Suppressor macrophage (primary cell): ENCODE results near the gene UBE2I.
"Not testable (repeated sequence)": the region's sequence is repeated elsewhere in the genome, so short reads cannot be mapped to it uniquely, and the experiment has no call there.

Experiments used
- DNase-seq, 4 experiments: peaks; one replicate each; pipeline ENCODE4 v3.0.0-alpha.2; 2020 to 2022

Gene UBE2I

DNA sequence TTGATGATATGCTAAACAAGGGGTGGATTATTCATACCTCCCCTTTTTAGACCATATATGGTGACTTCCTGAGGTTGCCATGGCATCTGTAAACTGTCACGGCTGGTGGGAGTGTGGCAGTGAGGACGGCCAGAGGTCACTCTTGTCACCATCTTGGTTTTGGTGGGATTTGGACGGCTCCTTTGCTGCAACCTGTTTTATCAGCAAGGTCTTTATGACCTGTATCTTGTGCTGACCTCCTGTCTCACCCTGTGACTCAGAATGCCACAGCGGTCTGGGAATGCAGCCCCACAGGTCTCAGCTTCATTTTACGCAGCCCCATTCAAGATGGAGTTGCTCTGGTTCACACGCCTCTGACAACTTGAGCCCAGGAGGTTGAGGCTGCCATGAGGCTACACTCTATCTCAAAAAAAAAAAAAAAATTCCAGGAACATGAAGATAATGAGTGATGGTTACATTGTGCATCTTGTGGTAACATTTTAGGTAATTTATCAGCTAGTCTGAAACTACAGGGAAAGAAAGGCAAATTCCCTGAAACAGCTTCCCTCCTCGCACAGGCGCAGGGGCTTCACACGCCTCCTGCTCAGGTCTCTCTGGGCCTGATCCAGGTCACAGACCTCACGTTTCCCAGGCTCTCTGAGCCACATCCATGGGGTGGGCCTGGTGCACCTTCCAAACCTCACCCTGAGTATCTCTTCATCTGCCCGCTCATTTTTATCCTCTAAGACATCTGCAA, 15.3 kb upstream of the UBE2I start:
- DNase-seq = no peak

DNA sequence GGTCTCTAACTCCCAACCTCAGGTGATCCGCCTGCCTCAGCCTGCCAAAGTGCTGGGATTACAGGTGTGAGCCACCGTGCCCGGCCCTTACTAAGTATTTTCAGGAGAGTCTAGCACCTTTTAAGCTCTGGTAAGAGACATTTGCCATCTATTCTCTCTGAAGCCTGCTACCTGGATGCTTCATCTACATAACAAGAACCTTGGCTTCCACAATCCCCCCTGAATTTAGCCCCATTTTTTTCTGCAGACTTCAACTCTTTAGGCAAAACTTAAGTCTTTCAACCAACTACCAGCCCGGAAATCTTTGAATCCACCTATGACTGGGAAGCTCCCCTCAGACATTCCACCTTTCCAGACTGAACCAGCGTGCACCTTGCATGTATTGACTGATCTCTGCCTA, 14.0 kb upstream of the UBE2I start:
- DNase-seq = no peak

DNA sequence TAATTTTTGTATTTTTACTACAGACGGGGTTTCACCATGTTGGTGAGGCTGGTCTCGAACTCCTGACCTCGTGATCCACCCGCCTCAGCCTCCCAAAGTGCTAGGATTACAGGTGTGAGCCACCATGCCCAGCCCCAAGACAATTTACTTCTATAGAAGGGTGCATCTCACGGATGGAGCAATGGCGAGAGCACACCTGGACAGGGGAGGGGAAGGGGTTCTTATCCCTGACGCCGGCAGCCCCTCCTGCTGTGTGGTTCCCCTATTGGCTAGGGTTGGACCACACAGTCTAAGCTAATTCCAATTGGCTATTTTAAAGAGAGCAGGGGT, 12.8 kb upstream of the UBE2I start:
- not testable (repeated sequence) for DNase-seq

DNA sequence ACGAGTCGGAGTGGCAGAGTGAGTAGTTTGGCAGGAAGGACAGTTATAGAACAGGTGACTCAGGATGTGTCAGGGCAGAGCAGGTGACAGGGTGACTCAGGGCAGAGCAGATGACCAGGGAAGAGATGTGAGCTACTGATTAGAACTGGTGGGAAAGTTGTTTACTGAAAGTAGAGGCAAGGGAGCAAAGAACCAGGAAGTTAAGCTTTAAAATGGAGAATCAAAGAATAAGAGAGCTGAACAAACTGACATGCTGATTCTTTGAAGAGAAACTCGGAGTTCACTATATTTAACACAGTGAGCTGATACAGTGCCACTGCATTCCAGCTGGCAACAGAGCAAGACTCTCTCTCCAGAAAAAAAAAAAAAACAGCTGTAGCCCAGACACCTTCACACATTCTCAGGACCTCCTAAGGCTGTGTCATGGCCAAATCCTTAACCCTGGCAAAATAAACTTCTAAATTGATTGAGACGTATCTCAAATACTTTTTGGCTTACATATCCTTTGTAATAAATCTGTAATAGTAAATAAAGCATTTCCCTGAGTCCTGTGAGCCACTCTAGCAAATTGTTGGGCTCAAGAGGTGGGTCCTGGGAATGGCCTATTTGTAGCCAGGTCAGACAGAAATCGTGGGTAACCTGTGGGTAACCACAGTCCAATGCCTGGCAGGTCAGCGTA, 12.3 kb upstream of the UBE2I start:
- peak; percentile 26 to 65 (median 51) for DNase-seq

DNA sequence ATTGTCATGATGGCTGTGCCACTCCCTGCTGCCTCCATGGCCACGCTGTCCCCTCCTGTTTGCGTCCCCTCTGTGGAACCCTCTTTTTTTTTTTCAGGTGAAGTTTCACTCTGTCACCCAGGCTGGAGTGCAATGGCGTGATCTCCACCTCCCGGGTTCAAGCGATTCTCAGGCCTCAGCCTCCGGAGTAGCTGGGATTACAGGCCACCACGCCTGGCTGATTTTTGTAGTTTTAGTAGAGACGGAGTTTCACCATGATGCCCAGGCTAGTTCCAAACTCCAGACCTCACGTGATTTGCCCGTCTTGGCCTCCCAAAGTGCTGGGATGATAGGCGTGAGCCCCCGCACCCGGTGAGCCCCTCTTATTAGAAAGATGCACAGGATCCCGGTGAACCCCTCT, 11.0 kb upstream of the UBE2I start:
- DNase-seq = no peak

DNA sequence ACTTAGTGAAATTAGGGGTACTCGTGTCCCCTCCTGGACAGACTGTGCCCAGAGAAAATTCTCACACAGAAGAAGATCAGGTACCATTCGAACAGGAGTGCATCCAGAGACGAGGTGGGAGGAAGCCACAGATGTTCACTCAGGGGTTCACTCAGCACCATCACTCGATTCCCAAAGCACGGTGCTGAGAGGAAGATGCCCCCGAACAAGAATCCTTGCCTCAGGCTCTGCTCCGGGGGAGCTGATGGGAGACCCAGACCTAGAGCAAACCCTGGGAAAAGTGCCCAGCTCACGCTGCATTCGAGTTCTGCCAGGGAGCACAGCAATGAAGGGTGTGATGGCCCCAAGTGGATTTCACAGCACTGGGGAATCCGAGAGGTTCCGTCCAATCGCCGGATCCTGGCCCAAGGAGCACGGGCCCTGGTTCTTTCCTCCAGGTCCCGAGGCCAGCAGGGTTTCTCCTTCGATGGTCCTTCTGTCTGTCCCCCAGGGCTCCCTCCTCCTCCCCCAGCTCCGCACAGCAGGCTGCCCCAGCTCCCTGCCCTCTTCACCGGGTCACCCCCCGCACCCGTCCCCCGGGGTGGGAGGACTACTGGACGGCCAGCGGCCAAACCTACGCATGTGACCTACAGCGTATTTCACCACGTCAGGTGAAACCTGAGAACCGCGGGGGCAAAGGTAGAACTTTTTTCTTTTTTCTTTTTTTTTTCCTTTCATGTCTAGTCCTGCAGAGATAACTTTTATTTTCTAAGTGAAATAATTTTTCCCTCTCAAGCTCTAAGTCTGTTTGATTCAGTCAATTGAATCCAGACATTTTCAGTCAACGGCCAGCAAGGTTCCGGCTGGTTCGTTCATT, 10.2 kb upstream of the UBE2I start:
- DNase-seq = no peak

DNA sequence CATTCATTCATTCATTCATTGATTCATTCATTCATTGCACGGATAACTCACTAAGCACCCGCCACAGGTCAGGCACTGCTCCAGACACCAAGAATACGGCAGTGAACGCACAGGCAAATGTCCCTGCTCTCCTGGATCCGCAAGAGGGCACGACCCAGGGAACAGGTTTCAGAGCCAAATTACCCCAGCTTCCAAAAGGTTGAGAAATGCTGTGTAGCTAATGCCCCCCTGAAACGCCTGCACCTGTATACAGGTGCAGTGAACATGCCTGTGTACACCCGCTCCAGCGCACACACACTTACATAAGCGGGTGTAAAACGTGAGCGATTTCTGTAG, 9.6 kb upstream of the UBE2I start:
- no peak for DNase-seq

DNA sequence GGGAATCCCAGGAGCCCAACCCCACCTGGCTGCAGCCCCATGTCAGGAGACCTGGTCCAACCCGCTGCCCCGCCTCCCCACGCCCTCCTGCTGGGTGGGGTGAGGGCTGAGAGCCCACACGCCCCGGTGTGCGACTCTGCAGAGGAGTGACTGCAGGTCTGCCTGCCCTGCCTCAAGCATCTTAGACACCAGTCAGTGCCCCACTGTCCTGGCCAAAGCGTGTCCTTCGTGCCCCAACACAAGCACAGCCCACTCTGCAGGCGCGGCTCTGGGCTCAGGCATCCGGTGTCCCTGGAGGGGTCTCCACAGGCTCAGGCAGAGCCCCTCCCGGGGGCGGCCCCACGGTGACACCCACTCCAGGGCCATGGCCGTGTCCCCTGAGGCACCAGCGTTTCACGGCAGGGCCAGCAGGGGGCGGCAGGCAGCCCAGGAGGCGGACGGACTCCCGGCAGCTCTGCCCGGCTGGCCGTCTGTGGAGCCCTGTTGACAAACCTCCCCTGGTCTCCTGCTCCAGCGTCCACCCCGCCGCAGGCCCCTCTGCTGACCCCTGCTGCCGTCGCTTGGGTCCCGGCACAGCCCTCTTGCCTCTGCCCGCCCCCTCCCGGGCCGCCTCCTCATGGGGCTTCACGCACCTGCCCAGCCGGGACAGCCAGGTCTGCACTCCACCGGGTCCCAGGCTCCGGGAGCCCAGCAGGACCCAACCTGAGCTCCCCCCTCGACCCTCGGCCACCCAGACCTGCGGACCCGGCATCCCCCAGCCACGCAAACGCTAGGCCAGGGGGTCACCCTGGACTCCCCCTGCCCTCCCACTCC, 8.6 kb upstream of the UBE2I start:
- peak; percentile 74 to 91 (median 84) for DNase-seq

DNA sequence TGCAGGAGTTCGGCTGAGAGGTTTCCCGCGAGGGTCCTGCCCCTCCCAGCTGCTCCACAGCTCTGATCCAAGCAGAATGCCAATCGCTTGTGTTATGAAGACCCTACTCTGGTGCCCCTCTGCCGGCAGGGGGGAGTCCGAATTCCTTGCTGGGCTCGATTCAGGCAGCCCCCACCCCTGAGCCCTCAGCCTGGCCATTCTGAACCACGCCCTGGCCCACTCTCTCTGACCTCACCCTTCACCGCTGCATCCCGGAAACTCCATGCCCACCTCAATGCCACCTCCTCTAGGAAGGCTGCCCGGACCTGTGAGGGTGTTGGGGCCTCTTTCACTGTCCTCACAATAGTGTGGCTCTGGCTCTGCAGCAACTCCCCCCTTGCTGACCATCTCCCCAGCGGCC, 7.9 kb upstream of the UBE2I start:
- DNase-seq = no peak

DNA sequence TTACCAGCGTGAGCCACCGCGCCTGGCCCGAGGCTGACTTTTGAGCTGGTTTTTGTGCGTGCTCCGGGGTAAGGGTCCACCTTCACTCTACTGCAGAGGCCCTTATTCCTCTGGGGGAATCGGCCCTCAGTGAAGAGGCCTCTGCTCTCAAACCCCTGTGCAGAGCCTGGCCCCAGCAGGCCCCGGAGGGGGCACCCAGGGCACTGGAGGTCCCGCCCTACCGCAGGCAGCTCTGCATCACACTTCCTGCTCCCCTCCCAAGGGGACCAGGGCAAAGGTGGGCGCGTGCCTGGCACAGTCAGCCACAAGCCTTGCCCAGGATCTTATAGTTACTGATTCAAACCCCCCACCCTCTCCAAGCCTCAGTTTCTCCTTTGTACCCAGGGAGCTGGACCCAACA, 3.6 kb upstream of the UBE2I start:
- DNase-seq = no peak

DNA sequence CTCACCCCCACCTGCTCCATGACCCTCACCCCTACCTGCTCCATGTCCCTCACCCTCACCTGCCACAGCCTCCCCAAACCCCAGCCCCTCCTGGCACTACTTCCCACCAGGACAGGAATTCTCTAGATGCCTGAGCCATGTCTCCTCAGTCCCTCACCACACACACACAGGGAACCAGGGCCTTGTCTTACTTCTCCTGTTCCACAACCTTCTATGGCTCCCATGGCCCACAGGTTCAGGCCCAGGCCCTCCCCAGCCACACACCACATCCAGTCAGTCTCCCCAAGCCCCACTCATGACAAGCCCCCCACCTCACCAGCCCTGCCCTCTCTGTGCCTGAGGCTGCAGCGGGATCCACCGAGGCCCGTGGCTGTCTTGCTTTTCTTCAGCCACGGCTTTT, 3.1 kb upstream of the UBE2I start:
- no peak for DNase-seq

DNA sequence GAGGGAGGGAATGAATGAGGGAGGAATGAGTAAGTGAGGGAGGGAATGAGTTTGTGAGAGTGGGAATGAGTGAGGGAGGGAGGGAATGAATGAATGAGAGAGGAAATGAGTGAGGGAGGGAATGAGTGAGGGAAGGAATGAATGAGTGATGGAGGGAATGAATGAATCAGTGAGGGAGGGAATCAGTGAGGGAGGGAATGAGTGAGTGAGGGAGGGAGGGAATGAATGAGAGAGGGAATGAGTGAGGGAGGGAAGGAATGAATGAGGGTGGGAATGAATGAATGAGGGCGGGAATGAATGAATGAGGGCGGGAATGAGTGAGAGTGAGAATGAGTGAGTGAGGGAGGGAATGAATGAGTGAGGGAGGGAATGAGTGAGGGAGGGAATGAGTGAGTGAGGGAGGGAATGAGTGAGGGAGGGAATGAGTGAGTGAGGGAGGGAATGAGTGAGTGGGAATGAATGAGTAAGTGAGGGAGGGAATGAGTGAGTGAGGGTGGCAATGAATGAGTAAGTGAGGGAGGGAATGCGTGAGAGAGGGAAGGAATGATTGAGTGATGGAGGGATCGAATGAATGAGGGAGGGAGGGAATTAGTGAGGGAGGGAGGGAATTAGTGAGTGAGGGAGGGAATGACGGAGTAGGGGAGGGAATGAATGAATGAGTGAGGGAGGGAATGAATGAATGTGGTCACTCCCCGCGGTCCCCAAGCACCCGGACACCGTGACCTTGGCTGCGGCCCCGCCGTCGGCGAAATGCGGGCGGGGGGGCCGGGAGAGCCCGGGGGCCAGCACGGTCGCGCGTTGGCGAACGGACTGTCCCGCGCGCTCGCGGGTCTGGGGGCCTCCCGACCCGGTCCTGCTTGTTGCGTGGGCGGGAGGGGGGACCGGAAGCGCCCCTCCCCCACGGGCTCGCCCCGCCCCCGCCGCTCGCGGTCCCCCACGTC, 1.1 kb upstream of the UBE2I start:
- DNase-seq = no peak

DNA sequence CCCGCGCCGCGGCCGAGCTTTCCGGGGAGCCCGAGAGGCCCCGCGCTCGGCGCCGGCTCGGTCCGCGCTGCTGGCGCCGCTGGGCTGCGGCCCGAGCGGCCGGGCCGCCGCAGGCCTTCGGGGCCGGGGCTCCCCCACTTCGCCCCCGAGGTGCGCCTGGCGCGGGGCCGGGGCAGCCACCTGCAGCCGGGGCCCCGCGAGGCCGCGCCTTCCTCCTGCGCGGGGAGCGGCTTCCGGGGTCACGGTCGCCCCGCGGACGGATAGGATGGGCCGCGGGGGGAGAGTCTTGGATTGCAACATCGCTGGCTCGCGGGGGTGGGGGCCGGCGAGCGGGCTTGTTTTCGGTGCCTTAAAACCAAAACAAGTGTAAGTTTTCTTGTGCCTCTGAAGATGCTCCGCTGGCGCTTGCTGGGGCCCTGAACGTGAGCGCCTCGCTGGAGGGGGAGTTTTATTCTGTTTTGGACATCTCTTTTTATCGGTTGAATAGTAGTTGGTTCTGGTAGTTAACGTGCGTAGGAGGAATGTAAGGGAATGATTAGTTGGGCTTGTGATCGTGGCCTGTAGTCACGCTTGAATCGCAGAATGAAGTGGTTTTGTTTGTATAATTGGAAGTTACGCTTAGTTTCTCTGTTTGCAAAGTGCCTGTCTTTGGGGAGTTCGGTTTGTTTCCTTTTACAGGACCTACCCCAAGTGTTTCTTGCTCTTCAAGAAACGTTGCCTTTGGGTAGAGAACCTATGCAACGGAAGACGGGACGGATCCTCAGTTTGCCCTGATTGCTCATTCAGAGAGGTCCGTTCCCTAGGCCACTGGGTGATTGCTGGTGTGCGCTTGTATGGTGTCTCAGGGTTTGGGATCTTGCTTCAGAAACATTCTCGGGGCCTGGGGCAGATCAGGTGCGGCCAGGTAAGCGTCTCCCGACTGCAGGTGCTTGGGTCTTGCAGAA, 724 bp downstream of the UBE2I start:
- peak; percentile 64 to 88 (median 75) for DNase-seq

DNA sequence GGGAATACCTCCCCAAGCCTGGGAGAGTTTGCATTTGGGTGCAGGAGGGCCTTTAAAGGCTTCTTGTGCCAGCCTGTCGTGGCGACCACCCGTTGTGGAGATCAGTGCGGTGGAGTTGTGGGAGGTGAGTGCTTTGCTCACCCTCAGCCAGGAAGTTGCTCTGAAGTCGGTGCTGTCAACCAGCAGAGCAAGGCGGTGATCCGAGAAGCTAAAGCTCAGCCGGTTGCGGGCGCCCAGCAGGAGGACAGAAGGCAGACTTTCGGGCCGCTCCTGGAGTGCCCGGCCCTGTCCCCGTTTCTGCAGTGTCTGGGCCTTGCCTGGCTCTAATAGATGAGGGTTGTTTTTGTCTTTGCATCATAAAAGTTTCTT, 1.4 kb downstream of the UBE2I start:
- DNase-seq = peak; percentile 20 to 62 (median 44)

DNA sequence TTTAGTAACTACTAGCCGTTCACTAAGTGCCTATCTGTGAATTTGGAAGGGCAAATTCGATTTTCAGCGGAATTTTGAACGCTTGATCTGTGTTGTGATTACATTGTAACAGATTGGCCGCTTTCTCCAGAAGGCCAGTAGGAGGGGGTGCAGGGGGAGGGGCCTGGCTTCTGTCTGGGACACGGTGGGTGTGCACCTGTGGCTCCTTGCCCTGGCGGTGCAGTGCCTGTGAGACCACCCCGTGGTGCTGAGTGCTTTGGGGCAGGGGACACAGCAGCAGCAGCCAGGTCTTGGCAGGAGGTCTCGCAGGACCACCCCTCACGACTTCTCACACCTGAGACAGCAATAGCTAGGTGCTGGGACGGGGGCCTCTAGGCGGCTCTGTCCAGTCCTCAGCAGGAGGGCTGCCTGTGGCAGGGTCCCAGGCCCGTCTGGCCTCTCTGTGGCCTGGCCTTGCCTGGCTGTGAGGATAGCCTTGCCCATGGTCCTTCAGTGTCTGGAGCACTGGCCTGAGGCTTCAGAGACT, 1.8 kb downstream of the UBE2I start:
- DNase-seq = no peak

DNA sequence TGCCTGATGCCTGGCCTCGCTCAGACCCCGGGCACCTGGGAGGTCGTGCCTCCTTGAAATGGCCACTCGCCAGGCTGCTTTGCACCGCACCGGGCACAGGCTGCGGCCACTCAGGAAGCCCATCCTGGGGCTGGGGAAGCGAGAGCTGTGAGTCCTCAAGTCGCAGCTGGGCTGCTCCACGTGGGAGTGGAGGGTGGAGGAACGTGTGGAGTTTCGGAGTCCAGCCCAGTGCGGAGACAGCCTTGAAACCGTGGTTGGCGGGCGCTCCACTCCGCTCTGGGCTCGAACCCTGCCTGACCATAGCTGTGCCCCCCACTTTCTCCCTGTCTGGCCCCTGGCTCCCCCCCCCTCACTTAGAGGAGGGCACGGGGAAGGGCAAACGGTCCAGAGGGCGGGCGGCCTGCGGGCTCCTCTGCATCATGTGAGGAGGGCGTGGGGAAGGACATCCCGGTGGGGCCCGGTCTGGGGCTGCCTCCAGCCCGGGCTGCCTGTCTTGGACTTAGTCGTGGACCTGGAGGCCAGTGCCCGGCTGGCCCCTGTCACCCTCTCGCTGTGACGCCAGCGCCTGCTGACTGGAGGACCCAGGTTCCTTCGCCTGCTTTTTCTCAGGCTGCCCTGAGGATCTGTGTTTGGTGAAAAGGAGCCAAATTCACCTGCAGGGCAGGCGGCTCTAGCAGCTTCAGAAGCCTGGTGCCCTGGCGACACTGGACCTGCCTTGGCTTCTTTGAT, 2.5 kb downstream of the UBE2I start:
- peak; percentile 32 to 78 (median 60) for DNase-seq

DNA sequence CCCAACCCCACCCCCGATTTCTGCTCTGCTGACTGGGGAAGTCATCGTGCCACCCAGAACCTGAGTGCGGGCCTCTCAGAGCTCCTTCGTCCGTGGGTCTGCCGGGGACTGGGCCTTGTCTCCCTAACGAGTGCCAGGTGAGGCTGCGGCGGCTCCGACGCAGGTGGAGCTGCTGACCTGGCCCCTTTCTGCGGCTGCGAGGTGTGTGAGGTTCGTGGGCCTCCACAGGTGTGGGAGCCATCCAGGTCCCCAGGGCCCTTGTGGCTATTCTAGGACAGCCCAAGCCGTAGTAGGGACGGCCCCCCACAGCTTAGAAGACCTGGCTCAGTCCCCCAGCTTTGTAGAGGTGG, 3.0 kb downstream of the UBE2I start:
- DNase-seq = no peak

DNA sequence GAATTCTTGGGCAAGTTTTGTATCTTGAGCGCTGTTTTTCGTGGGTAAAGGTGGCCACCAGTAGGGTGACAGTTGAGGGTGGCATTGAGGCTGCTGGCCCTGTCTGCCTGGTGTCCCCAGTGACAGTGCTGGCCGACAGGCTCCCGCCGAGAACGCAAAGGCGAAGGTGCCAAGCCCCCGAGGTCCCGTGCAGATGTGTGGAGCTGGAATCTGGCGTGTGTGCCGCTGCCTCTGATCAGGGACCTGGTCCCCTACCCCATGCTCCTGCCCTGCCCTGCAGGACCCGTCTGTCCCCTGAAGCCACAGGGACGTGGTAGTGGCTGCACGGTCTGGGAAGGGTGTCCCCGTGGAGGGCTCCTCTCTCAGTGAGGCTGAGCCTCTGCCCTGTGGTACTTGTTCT, 3.5 kb downstream of the UBE2I start:
- DNase-seq = no peak

DNA sequence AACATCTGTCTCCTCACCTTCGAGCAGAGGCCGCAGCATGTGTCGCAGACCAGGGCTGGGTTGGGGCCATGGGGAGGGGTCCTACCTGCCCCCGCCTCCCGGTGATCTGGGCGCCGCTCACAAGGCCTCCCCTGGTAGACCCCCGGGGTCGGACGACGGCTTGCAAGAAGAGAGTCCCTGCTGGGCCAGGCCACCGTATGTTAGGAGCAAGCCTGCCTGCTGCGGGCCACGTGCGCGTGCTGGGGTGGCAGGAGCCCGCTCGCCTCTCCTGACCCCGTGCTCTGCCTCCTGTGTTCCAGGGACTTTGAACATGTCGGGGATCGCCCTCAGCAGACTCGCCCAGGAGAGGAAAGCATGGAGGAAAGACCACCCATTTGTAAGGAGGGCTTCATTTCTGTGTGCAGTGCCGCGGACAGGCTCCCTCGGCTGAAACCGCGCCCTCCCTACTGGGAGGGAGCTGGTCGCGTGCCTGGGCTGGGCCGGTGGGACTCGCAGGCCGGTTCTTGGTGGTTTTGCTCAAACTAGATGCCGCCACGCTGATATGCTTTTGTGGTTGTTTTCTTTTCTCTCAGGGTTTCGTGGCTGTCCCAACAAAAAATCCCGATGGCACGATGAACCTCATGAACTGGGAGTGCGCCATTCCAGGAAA, 4.4 kb downstream of the UBE2I start:
- no peak for DNase-seq
